Loucy (cell line): ENCODE results near the gene WDR33.

Experiments used
- CTCF ChIP-seq: fragments of 200-600 bp; sonication (generic); conservative IDR thresholded peaks from 2 replicates; pipeline ENCODE4 v1.5.1; 2014; ENCODE audit warnings: mild to moderate bottlenecking, antibody characterized with exemption, low read length
- EZH2phosphoT487 ChIP-seq: fragments of 200-600 bp; IDR thresholded peaks from 2 replicates; pipeline ENCODE4 v1.6.1; 2018; ENCODE audit warnings: antibody characterized with exemption, mild to moderate bottlenecking, moderate library complexity, borderline replicate concordance

DNA sequence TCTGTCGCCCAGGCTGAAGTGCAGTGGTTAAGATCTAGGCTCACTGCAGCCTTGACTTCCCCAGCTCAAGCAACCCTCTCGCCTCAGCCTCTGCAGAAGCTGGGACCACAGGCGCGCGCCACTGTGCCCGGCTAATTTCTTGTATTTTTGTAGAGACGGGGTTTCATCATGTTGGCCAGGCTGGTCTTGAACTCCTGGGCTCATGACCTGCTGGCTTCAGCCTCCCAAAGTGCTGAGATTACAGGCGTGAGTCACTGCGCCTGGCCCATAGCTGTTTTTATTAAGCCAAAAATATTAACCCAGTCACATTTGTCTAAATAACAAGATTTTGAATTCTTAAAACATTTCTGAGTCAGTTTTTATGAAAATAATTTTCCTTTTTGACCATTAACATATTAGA lies 116.0 kb downstream of the WDR33 start:
- no peak for TF ChIP-seq CTCF
- no peak for TF ChIP-seq EZH2phosphoT487
